ENCODE measurements around the gene UNC50.
"Not testable (repeated sequence)": the region's sequence is repeated elsewhere in the genome, so short reads cannot be mapped to it uniquely, and the experiment has no call there.

UNC50 gene

GRCh38 chr2:98585386-98585785 lies 23.0 kb upstream of the UNC50 start:
- H3K9me3 Mint-ChIP-seq = no peaks in the 10 kb centered on the region
- H3K4me1 Mint-ChIP-seq (ENCODE audit: low read depth) = peaks cover 7% of the 10 kb centered on the region
- no peak overlapping the region for H3K4me3 Mint-ChIP-seq
- DNase-seq = no peak
- peak overlapping the region; percentile 69 for H3K27ac Mint-ChIP-seq
- peaks cover 85% of the 10 kb centered on the region for H3K36me3 Mint-ChIP-seq (ENCODE audit: low read depth)
- H3K27me3 Mint-ChIP-seq = no peaks in the 10 kb centered on the region

- no peak for DNase-seq
- Mint-ChIP-seq H3K27me3 (no peaks in the 10 kb centered on the region), H3K36me3 (ENCODE audit: low read depth) (peaks cover 89% of the 10 kb centered on the region), H3K9me3 (no peaks in the 10 kb centered on the region), H3K4me3 (no peak overlapping the region), H3K27ac (peak overlapping the region; percentile 12), H3K4me1 (ENCODE audit: low read depth) (peaks cover 8% of the 10 kb centered on the region)
Observed at GRCh38 chr2:98586551-98587140, 21.7 kb upstream of the UNC50 start.

- H3K9me3 Mint-ChIP-seq = peaks cover 2% of the 10 kb centered on the region
- H3K4me3 Mint-ChIP-seq = no peak overlapping the region
- peaks cover 91% of the 10 kb centered on the region for H3K36me3 Mint-ChIP-seq (ENCODE audit: low read depth)
- peak overlapping the region; percentile 74 for H3K27ac Mint-ChIP-seq
- H3K27me3 Mint-ChIP-seq = no peaks in the 10 kb centered on the region
- no peak for DNase-seq
- H3K4me1 Mint-ChIP-seq (ENCODE audit: low read depth) = peaks cover 8% of the 10 kb centered on the region
Observed at GRCh38 chr2:98588880-98589431, 19.4 kb upstream of the UNC50 start.

- peaks cover 4% of the 10 kb centered on the region for H3K9me3 Mint-ChIP-seq
- H3K27ac Mint-ChIP-seq = peak overlapping the region; percentile 74
- no peak for DNase-seq
- H3K4me1 Mint-ChIP-seq (ENCODE audit: low read depth) = peaks cover 8% of the 10 kb centered on the region
- no peak overlapping the region for H3K4me3 Mint-ChIP-seq
- no peaks in the 10 kb centered on the region for H3K27me3 Mint-ChIP-seq
- H3K36me3 Mint-ChIP-seq (ENCODE audit: low read depth) = peaks cover 91% of the 10 kb centered on the region
Observed at GRCh38 chr2:98589489-98589888, 18.9 kb upstream of the UNC50 start.

- peaks cover 89% of the 10 kb centered on the region for H3K36me3 Mint-ChIP-seq (ENCODE audit: low read depth)
- peak overlapping the region; percentile 73 for H3K27ac Mint-ChIP-seq
- H3K4me3 Mint-ChIP-seq = no peak overlapping the region
- H3K4me1 Mint-ChIP-seq (ENCODE audit: low read depth) = peaks cover 14% of the 10 kb centered on the region
- no peak for DNase-seq
- peaks cover 6% of the 10 kb centered on the region for H3K9me3 Mint-ChIP-seq
- no peaks in the 10 kb centered on the region for H3K27me3 Mint-ChIP-seq
Observed at GRCh38 chr2:98592565-98592964, 15.8 kb upstream of the UNC50 start.

GRCh38 chr2:98594665-98595064 lies 13.7 kb upstream of the UNC50 start:
- H3K4me3 Mint-ChIP-seq, H3K27me3 Mint-ChIP-seq, DNase-seq, H3K9me3 Mint-ChIP-seq: not testable (repeated sequence)
- Mint-ChIP-seq H3K36me3 (ENCODE audit: low read depth) (peaks cover 89% of the 10 kb centered on the region), H3K27ac (peak overlapping the region; percentile 44), H3K4me1 (ENCODE audit: low read depth) (peaks cover 18% of the 10 kb centered on the region)

- Mint-ChIP-seq H3K27ac (peak overlapping the region; percentile 69), H3K27me3 (no peaks in the 10 kb centered on the region), H3K36me3 (ENCODE audit: low read depth) (peaks cover 91% of the 10 kb centered on the region), H3K4me3 (no peak overlapping the region), H3K4me1 (ENCODE audit: low read depth) (peaks cover 20% of the 10 kb centered on the region), H3K9me3 (peaks cover 4% of the 10 kb centered on the region)
- no peak for DNase-seq
Observed at GRCh38 chr2:98598781-98599428, 9.5 kb upstream of the UNC50 start.

GRCh38 chr2:98601532-98602132 lies 6.8 kb upstream of the UNC50 start:
- peak overlapping the region; percentile 76 for H3K27ac Mint-ChIP-seq
- H3K9me3 Mint-ChIP-seq = no peaks in the 10 kb centered on the region
- H3K4me1 Mint-ChIP-seq (ENCODE audit: low read depth) = peaks cover 42% of the 10 kb centered on the region
- H3K27me3 Mint-ChIP-seq = no peaks in the 10 kb centered on the region
- H3K36me3 Mint-ChIP-seq (ENCODE audit: low read depth) = peaks cover 89% of the 10 kb centered on the region
- H3K4me3 Mint-ChIP-seq = no peak overlapping the region
- no peak for DNase-seq

- peak overlapping the region; percentile 96 for H3K27ac Mint-ChIP-seq
- H3K9me3 Mint-ChIP-seq = no peaks in the 10 kb centered on the region
- H3K36me3 Mint-ChIP-seq (ENCODE audit: low read depth) = peaks cover 85% of the 10 kb centered on the region
- DNase-seq = no peak
- peaks cover 41% of the 10 kb centered on the region for H3K4me1 Mint-ChIP-seq (ENCODE audit: low read depth)
- no peak overlapping the region for H3K4me3 Mint-ChIP-seq
- no peaks in the 10 kb centered on the region for H3K27me3 Mint-ChIP-seq
Observed at GRCh38 chr2:98604547-98604946, 3.8 kb upstream of the UNC50 start.

- Mint-ChIP-seq H3K4me3 (no peak overlapping the region), H3K27me3 (no peaks in the 10 kb centered on the region), H3K4me1 (ENCODE audit: low read depth) (peaks cover 45% of the 10 kb centered on the region), H3K36me3 (ENCODE audit: low read depth) (peaks cover 85% of the 10 kb centered on the region), H3K27ac (peak overlapping the region; percentile 96), H3K9me3 (no peaks in the 10 kb centered on the region)
- DNase-seq = no peak
Observed at GRCh38 chr2:98605076-98605475, 3.3 kb upstream of the UNC50 start.

- H3K4me3 Mint-ChIP-seq = peak overlapping the region; percentile 91
- H3K9me3 Mint-ChIP-seq = no peaks in the 10 kb centered on the region
- peak overlapping the region; percentile 96 for H3K27ac Mint-ChIP-seq
- peaks cover 86% of the 10 kb centered on the region for H3K36me3 Mint-ChIP-seq (ENCODE audit: low read depth)
- peaks cover 59% of the 10 kb centered on the region for H3K4me1 Mint-ChIP-seq (ENCODE audit: low read depth)
- H3K27me3 Mint-ChIP-seq = no peaks in the 10 kb centered on the region
- no peak for DNase-seq
Observed at GRCh38 chr2:98606431-98606830, 2.0 kb upstream of the UNC50 start.

- Mint-ChIP-seq H3K36me3 (ENCODE audit: low read depth) (peaks cover 85% of the 10 kb centered on the region), H3K4me3 (peak overlapping the region; percentile 91), H3K4me1 (ENCODE audit: low read depth) (peaks cover 63% of the 10 kb centered on the region), H3K9me3 (no peaks in the 10 kb centered on the region), H3K27ac (peak overlapping the region; percentile 96), H3K27me3 (no peaks in the 10 kb centered on the region)
- no peak for DNase-seq
Observed at GRCh38 chr2:98607104-98607503, 1.3 kb upstream of the UNC50 start.

- DNase-seq = no peak
- H3K4me3 Mint-ChIP-seq = peak overlapping the region; percentile 91
- H3K36me3 Mint-ChIP-seq (ENCODE audit: low read depth) = peaks cover 85% of the 10 kb centered on the region
- H3K9me3 Mint-ChIP-seq = no peaks in the 10 kb centered on the region
- H3K4me1 Mint-ChIP-seq (ENCODE audit: low read depth) = peaks cover 64% of the 10 kb centered on the region
- no peaks in the 10 kb centered on the region for H3K27me3 Mint-ChIP-seq
- H3K27ac Mint-ChIP-seq = peak overlapping the region; percentile 96
Observed at GRCh38 chr2:98607741-98608115, 661 bp upstream of the UNC50 start.

GRCh38 chr2:98608962-98609604 lies 694 bp downstream of the UNC50 start:
- Mint-ChIP-seq H3K27me3 (no peaks in the 10 kb centered on the region), H3K27ac (peak overlapping the region; percentile 96), H3K4me3 (peak overlapping the region; percentile 91), H3K36me3 (ENCODE audit: low read depth) (peaks cover 85% of the 10 kb centered on the region), H3K4me1 (ENCODE audit: low read depth) (peaks cover 69% of the 10 kb centered on the region), H3K9me3 (no peaks in the 10 kb centered on the region)
- DNase-seq = no peak

All from activated T-cell treated with anti-CD3 and anti-CD28 coated beads, Interleukin-2, amount 50 U/mL, for 24 hours (primary cell).